ENCODE results near the gene RPP25L. TPM values are rescaled to one million over a fixed set of nuclear protein-coding genes. Genes with fewer than 3 reads are reported as not detected.

The RPP25L gene
- total RNA-seq, 1 experiment from 2014 or later: 24.5 TPM

DNA sequence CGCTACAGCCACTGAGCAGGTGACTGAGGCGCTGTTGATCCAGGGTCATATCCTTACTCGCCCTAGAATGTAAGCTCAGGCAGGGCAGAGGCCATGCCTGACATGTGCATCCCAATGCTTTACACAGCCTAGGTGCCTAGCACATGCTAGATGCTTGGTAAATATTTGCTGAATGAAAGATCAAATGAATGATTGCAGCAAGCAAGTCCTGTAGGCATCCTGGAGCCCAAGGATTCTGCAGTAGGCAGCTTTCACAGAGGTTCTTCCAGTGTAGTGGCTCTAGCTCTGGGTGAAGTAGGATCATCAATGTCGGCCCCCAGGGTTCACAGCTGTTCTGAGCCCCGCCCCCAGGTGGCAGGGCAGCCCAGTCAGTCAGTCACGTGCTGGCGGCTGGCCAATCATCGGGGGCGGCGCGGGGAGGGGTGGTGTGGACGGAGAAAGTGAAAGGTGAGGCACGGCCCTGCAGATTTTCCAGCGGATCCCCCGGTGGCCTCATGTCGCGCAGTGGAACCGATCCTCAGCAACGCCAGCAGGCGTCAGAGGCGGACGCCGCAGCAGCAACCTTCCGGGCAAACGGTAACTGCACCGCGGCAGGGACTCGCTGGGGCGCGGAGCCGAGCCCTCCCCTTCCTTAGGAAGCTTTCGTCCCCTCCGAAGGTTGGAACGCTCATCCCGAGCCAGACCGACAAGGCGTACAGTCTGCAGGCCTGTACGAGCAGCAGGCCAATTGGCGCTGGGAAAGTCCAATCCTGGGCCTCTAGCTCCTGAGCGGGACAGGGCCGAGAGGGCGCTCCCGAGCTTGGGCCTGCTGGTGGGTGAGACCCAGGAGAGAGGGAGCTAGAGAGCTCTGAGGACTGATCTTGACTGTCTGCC lies 34.5 kb upstream of the RPP25L start, which contains the start of gene GALT (continued):
- TF ChIP-seq, protein P1, sequence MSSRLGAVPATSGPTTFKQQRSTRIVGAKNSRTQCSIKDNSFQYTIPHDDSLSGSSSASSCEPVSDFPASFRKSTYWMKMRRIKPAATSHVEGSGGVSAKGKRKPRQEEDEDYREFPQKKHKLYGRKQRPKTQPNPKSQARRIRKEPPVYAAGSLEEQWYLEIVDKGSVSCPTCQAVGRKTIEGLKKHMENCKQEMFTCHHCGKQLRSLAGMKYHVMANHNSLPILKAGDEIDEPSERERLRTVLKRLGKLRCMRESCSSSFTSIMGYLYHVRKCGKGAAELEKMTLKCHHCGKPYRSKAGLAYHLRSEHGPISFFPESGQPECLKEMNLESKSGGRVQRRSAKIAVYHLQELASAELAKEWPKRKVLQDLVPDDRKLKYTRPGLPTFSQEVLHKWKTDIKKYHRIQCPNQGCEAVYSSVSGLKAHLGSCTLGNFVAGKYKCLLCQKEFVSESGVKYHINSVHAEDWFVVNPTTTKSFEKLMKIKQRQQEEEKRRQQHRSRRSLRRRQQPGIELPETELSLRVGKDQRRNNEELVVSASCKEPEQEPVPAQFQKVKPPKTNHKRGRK (CRISPR knock-in tag; IDR thresholded peaks at IDR 0.05; ENCODE audit: borderline replicate concordance): no peak
- TF ChIP-seq NFATC4 (CRISPR knock-in tag; IDR thresholded peaks at IDR 0.05) (0 out of 2 replicates have a peak, but pooled peaks have one; percentile 15), ZNF138 (CRISPR knock-in tag; conservative IDR thresholded peaks at IDR 0.05) (0 out of 2 replicates have a peak, but pooled peaks have one; percentile 34), SP1 (CRISPR knock-in tag; conservative IDR thresholded peaks at IDR 0.05) (peak; percentile 79), ESRRA (CRISPR knock-in tag; IDR thresholded peaks at IDR 0.05; ENCODE audit: borderline replicate concordance) (no peak), ZNF121 (CRISPR knock-in tag; IDR thresholded peaks at IDR 0.05) (peak; percentile 77), SMAD3 (CRISPR knock-in tag; IDR thresholded peaks at IDR 0.05; ENCODE audit: borderline replicate concordance) (peak; percentile 59; the same call in 1 of the 2 replicates), NFE2L1 (CRISPR knock-in tag; IDR thresholded peaks at IDR 0.05) (peak; percentile 79), ZBTB21 (CRISPR knock-in tag; IDR thresholded peaks at IDR 0.05; ENCODE audit: borderline replicate concordance) (peak; percentile 54; the same call in 1 of the 2 replicates), OVOL2 (CRISPR knock-in tag; IDR thresholded peaks at IDR 0.05; ENCODE audit: borderline replicate concordance) (no peak), TEAD4 (CRISPR knock-in tag; IDR thresholded peaks at IDR 0.05) (0 out of 2 replicates have a peak, but pooled peaks have one; percentile 17), MAX (CRISPR knock-in tag; IDR thresholded peaks at IDR 0.05) (peak; percentile 87), NFYB (CRISPR knock-in tag; conservative IDR thresholded peaks at IDR 0.05; ENCODE audit: low read depth) (peak; percentile 95)
- TF ChIP-seq, protein P2, sequence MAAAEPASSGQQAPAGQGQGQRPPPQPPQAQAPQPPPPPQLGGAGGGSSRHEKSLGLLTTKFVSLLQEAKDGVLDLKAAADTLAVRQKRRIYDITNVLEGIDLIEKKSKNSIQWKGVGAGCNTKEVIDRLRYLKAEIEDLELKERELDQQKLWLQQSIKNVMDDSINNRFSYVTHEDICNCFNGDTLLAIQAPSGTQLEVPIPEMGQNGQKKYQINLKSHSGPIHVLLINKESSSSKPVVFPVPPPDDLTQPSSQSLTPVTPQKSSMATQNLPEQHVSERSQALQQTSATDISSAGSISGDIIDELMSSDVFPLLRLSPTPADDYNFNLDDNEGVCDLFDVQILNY (CRISPR knock-in tag; IDR thresholded peaks at IDR 0.05): peak; percentile 70
- TF ChIP-seq, protein P3, sequence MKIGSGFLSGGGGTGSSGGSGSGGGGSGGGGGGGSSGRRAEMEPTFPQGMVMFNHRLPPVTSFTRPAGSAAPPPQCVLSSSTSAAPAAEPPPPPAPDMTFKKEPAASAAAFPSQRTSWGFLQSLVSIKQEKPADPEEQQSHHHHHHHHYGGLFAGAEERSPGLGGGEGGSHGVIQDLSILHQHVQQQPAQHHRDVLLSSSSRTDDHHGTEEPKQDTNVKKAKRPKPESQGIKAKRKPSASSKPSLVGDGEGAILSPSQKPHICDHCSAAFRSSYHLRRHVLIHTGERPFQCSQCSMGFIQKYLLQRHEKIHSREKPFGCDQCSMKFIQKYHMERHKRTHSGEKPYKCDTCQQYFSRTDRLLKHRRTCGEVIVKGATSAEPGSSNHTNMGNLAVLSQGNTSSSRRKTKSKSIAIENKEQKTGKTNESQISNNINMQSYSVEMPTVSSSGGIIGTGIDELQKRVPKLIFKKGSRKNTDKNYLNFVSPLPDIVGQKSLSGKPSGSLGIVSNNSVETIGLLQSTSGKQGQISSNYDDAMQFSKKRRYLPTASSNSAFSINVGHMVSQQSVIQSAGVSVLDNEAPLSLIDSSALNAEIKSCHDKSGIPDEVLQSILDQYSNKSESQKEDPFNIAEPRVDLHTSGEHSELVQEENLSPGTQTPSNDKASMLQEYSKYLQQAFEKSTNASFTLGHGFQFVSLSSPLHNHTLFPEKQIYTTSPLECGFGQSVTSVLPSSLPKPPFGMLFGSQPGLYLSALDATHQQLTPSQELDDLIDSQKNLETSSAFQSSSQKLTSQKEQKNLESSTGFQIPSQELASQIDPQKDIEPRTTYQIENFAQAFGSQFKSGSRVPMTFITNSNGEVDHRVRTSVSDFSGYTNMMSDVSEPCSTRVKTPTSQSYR (CRISPR knock-in tag; IDR thresholded peaks at IDR 0.05): peak; percentile 66; the same call in 1 of the 2 replicates
- TF ChIP-seq, protein P4, sequence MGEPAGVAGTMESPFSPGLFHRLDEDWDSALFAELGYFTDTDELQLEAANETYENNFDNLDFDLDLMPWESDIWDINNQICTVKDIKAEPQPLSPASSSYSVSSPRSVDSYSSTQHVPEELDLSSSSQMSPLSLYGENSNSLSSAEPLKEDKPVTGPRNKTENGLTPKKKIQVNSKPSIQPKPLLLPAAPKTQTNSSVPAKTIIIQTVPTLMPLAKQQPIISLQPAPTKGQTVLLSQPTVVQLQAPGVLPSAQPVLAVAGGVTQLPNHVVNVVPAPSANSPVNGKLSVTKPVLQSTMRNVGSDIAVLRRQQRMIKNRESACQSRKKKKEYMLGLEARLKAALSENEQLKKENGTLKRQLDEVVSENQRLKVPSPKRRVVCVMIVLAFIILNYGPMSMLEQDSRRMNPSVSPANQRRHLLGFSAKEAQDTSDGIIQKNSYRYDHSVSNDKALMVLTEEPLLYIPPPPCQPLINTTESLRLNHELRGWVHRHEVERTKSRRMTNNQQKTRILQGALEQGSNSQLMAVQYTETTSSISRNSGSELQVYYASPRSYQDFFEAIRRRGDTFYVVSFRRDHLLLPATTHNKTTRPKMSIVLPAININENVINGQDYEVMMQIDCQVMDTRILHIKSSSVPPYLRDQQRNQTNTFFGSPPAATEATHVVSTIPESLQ (CRISPR knock-in tag; IDR thresholded peaks at IDR 0.05): no peak

DNA sequence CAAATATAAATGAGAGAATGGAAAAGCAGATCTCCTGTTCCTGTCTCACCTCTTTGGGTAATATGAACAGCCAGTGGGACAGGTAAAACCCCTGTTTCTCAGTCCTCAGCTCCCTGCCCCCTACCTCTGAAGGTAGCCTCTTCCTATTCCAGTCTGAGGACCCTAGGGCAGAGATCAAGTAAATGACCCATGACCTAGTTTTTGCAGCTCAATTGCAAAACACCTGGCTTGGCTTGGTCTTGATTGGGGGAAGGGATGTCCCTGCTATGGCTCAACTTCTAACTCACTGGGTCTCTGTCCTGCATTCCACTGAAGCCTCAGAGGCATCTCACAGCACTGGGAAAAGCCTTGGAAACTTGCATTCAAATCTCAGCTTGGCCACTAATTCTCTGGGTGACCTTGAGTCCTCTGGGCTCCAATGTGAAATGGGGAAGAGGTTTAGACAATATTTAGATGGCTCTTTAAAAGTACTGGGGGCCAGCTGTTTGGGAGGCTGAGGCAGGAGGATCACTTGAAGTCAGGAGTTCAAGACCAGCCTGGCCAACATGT lies 32.9 kb upstream of the RPP25L start:
- CTCF ChIA-PET: interaction anchor here (0.7 to 5.6 kb wide), 8 partner anchors 9 to 427 kb away, joined by 3 to 94 read pairs (median 4); partner anchors contain the start of genes RPP25L and SIGMAR1
- peak; percentile 1; the same call in 1 of the 2 replicates for ATAC-seq
- no peaks in the 10 kb centered on the region for H3K27me3 Mint-ChIP-seq (ENCODE audit: low read depth)
- TF ChIP-seq ZSCAN18 (CRISPR knock-in tag; IDR thresholded peaks at IDR 0.05) (no peak), ZNF671 (CRISPR knock-in tag; IDR thresholded peaks at IDR 0.05) (no peak), GABPB1 (CRISPR knock-in tag; IDR thresholded peaks at IDR 0.05) (0 out of 2 replicates have a peak, but pooled peaks have one; percentile 34), E2F4 (CRISPR knock-in tag; IDR thresholded peaks at IDR 0.05; ENCODE audit: borderline replicate concordance, low read depth) (no peak), ZNF263 (CRISPR knock-in tag; IDR thresholded peaks at IDR 0.05; ENCODE audit: low read depth) (no peak), NR3C1 (CRISPR knock-in tag; conservative IDR thresholded peaks at IDR 0.05; ENCODE audit: low read depth) (no peak), TCF7 (CRISPR knock-in tag; IDR thresholded peaks at IDR 0.05; ENCODE audit: low read depth) (no peak), ZBTB21 (CRISPR knock-in tag; IDR thresholded peaks at IDR 0.05; ENCODE audit: borderline replicate concordance) (no peak)

More for the DNA sequence above, 32.9 kb upstream of the RPP25L start:
- Mint-ChIP-seq H3K36me3 (peaks cover 18% of the 10 kb centered on the region), H3K9me3 (no peaks in the 10 kb centered on the region), H3K27ac (peak overlapping the region; percentile 89), H3K4me1 (peaks cover 33% of the 10 kb centered on the region), H3K4me3 (peak overlapping the region; percentile 39)
- no peak for DNase-seq (ENCODE audit: low spot score)
- POLR2A ChIA-PET: interaction anchor here (0.9 to 2.0 kb wide), 3 partner anchors 10 to 20 kb away, joined by 3 to 8 read pairs (median 6); no protein-coding TSS in a partner anchor
